ENCODE results near the gene FAM170B. TPM values are rescaled to one million over a fixed set of nuclear protein-coding genes. Genes with fewer than 3 reads are reported as not detected.

Gene FAM170B
- total and polyA plus RNA-seq, 2 of the 4 experiments (the other 2 are of a cell fraction) = not detected

- Histone ChIP-seq H3K27me3 (ENCODE audit: control insufficient read depth, insufficient read depth, low read length) (no peaks in the 10 kb centered on the region), H3K4me1 (ENCODE audit: control insufficient read depth, insufficient read depth, low read length) (peaks cover 13% of the 10 kb centered on the region), H3K4ac (ENCODE audit: low read depth, low read length) (no peak overlapping the region), H4K5ac (ENCODE audit: low read depth, low read length) (no peak overlapping the region), H2BK20ac (ENCODE audit: low read depth, low read length) (peak overlapping the region; percentile 44; the same call in 1 of the 2 replicates), H3K23ac (ENCODE audit: low read depth, low read length) (no peak overlapping the region), H3K56ac (ENCODE audit: extremely low read depth, insufficient read depth, low read length) (no peak overlapping the region), H2BK120ac (ENCODE audit: low read depth, low read length) (no peak overlapping the region), H2AFZ (replicated peaks; ENCODE audit: low read length, poor library complexity) (no peak overlapping the region), H2BK5ac (ENCODE audit: low read depth, low read length, poor library complexity, severe bottlenecking) (no peak overlapping the region), H3K4me3 (ENCODE audit: insufficient read depth, low read depth, low read length) (no peak overlapping the region), H4K91ac (ENCODE audit: insufficient read depth, low read depth, low read length) (0 out of 2 replicates have a peak overlapping the region, but pooled peaks have one; percentile 50), H4K20me1 (ENCODE audit: insufficient read depth, low read length) (no peaks in the 10 kb centered on the region), H2AK9ac (replicated peaks; ENCODE audit: low read depth, low read length, poor library complexity) (no peak overlapping the region), H3K9me3 (ENCODE audit: control insufficient read depth, insufficient read depth, low read length) (no peaks in the 10 kb centered on the region), H3K4me2 (ENCODE audit: low read depth, low read length) (no peak overlapping the region), H2BK15ac (ENCODE audit: low read depth, low read length) (no peak overlapping the region), H4K8ac (ENCODE audit: low read depth in 2 of 2, low read length in 2 of 2) (no peak overlapping the region), H3K79me1 (ENCODE audit: low read depth in 1 of 2, low read length in 2 of 2) (no peaks in the 10 kb centered on the region), H3K9ac (ENCODE audit: low read depth, low read length) (no peak overlapping the region), H3K14ac (replicated peaks; ENCODE audit: low read depth, low read length) (no peak overlapping the region), H3K27ac (ENCODE audit: insufficient read depth, low read length) (no peak overlapping the region), H2AK5ac (ENCODE audit: low read depth, low read length) (peak overlapping the region; percentile 43; the same call in 1 of the 2 replicates), H3K9me1 (ENCODE audit: insufficient read depth, low read length) (peaks cover 14% of the 10 kb centered on the region), H3K36me3 (ENCODE audit: control insufficient read depth, insufficient read depth, low read length) (no peaks in the 10 kb centered on the region), H3K18ac (ENCODE audit: low read depth, low read length) (no peak overlapping the region)
- intact Hi-C loops (cut with micrococcal nuclease) (loop anchor here (10.0 kb wide), 1 partner anchor 350 kb away; no protein-coding TSS in a partner anchor), dilution Hi-C loops (cut with HindIII; ENCODE audit: low sequenced_read_pairs, unreplicated experiment) (no loop called here), in situ Hi-C loops (cut with MboI; ENCODE audit: low sequenced_read_pairs) (no loop called here)
- 90% methylated on average over 4 of the region's 7 CpGs; no CpG with 5 or more reads in 1 of the 2 experiments for WGBS, 2 experiments (ENCODE audit: extremely low coverage in 2 of 2, insufficient read length in 1 of 2)
- no TSS peak for BruUV-seq (replicated peaks)
- ChIA-PET CTCF (no interaction called here), POLR2A (ENCODE audit: unreplicated experiment) (no interaction called here)
- DNase-seq (no peak), ATAC-seq (ENCODE audit: low read depth) (no peak)
- TF ChIP-seq, protein P1, sequence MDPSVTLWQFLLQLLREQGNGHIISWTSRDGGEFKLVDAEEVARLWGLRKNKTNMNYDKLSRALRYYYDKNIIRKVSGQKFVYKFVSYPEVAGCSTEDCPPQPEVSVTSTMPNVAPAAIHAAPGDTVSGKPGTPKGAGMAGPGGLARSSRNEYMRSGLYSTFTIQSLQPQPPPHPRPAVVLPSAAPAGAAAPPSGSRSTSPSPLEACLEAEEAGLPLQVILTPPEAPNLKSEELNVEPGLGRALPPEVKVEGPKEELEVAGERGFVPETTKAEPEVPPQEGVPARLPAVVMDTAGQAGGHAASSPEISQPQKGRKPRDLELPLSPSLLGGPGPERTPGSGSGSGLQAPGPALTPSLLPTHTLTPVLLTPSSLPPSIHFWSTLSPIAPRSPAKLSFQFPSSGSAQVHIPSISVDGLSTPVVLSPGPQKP (IDR thresholded peaks at IDR 0.05; ENCODE audit: borderline replicate concordance, low read depth, low read length) = no peak
- TF ChIP-seq, protein P2, sequence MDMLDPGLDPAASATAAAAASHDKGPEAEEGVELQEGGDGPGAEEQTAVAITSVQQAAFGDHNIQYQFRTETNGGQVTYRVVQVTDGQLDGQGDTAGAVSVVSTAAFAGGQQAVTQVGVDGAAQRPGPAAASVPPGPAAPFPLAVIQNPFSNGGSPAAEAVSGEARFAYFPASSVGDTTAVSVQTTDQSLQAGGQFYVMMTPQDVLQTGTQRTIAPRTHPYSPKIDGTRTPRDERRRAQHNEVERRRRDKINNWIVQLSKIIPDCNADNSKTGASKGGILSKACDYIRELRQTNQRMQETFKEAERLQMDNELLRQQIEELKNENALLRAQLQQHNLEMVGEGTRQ (IDR thresholded peaks at IDR 0.05; ENCODE audit: low read depth, low read length) = no peak
- no peak for TF ChIP-seq RCOR1 (IDR thresholded peaks at IDR 0.05; ENCODE audit: insufficient replicate concordance, low read length)
- TF ChIP-seq RAD21 (IDR thresholded peaks at IDR 0.05; ENCODE audit: low read length) = no peak
- TF ChIP-seq MXI1 (IDR thresholded peaks at IDR 0.05; ENCODE audit: borderline replicate concordance, low read depth, low read length) = no peak
- no peak for TF ChIP-seq CEBPB (IDR thresholded peaks at IDR 0.05; ENCODE audit: low read depth, low read length)
- TF ChIP-seq CHD1 (IDR thresholded peaks at IDR 0.05; ENCODE audit: low read depth, low read length) = no peak
- no peak for TF ChIP-seq BHLHE40 (IDR thresholded peaks at IDR 0.05; ENCODE audit: low read depth, low read length)
Observed at GRCh38 chr10:49165259-49165658, 31.4 kb upstream of the FAM170B start.

Data from IMR-90 (cell line).